HG02678 (cell line): ENCODE measurements around the gene GTF2B.
"Not testable (repeated sequence)": the region's sequence is repeated elsewhere in the genome, so short reads cannot be mapped to it uniquely, and the experiment has no call there.

ENCODE experiments used
- ATAC-seq: cut with Tn5 transposase; IDR thresholded peaks from one replicate; pipeline ENCODE4 v1.9.1; 2021; ENCODE audit warnings: mild to moderate bottlenecking, moderate library complexity; ENCODE audit not compliant: unreplicated experiment

Gene GTF2B, protein sequence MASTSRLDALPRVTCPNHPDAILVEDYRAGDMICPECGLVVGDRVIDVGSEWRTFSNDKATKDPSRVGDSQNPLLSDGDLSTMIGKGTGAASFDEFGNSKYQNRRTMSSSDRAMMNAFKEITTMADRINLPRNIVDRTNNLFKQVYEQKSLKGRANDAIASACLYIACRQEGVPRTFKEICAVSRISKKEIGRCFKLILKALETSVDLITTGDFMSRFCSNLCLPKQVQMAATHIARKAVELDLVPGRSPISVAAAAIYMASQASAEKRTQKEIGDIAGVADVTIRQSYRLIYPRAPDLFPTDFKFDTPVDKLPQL

DNA sequence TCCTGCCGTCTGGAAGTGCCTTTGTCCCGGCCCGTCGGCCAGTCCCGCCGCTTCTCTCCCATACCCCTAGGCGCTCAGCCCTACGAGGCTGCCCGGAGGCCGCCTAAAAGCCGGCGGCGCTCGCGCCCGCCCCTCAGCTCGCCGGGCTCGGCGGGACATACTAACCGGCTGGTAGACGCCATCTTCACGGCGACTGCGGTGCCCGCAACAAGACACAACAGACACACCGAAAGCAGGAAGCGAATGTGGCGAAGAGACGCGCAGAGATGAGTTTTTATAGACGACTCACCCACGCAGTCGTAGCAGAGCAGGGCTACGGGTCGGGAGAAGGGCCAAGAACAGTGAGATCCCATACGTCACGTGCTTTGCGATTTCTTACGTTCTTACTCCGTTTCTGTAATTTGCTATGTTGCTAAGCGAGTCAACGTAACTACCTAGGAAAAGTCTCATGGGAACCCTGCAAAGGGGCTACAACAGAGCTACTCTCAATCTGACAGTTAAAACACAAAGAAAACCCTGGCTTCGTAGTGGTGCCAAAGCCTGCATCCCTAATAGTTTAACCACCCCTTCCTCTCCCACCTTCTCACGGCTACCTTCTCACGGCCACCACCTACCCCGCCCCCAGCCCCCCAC, at the start of gene GTF2B:
Gene GTF2B (minus strand): TSS at position 250 of the 633 bp plus-strand sequence. CDS start 68 bp downstream, at position 182.
- ATAC-seq, result peak; percentile 92

- not testable (repeated sequence) for ATAC-seq
Measured at GRCh38 chr1:88938528-88938927, 47.2 kb upstream of the GTF2B start.

GRCh38 chr1:88936760-88937342, 45.5 kb upstream of the GTF2B start:
- no peak for ATAC-seq

GRCh38 chr1:88936223-88936523, 44.8 kb upstream of the GTF2B start:
- no peak for ATAC-seq

GRCh38 chr1:88935522-88936222, 44.3 kb upstream of the GTF2B start:
- no peak for ATAC-seq

DNA sequence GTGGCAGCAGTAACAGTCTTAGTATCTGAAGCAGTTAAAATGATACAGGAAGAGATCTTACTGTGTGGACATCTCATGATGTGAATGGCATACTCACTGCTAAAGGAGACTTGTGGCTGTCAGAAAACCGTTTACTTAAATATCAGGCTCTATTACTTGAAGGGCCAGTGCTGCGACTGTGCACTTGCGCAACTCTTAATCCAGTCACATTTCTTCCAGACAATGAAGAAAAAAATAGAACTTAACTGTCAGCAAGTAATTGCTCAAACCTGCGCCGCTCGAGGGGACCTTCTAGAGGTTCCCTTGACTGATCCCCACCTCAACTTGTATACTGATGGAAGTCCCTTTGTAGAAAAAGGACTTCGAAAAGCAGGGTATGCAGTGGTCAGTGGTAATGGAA, 38.8 kb upstream of the GTF2B start:
- ATAC-seq, result not testable (repeated sequence)

DNA sequence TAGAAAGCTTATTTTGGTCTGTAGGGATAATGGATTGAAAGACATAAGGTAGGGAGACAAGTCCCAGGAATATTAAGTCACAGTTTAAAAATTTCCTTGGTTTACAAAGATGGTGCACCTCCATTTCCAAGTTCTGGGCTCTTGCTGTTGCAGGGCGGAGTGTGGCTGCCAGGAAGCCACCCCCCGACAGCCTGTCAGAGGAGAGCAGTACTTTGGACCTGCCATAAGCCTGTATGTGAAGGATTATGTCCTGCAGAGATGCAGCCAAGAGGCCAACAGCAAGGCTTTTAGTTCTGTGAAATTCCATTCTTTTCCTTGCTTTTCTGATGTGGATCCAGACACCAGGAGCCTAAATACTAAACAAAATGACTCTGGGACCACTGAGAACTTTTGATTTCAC, 31.9 kb upstream of the GTF2B start:
- ATAC-seq, result no peak

DNA sequence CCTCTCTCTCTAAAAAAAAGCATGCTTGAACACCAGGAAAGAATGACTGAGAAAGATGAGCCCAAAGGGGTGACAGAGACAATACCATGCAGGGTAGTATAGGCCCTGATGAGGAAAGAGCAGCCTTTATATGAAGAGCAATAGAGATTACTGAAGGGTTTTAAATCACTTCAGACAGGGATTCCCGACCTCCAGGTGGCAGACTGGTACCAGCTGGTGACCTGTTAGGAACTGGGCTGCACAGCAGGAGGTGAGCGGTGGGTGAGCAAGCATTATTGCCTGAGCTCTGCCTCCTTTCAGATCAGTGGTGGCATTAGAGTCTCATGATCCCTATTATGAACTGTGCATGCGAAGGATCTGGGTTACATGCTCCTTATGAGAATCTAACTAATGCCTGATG, 30.8 kb upstream of the GTF2B start:
- ATAC-seq, result no peak

- ATAC-seq, result no peak
Measured at GRCh38 chr1:88920845-88921244, 29.5 kb upstream of the GTF2B start.

GRCh38 chr1:88917321-88918025, 26.1 kb upstream of the GTF2B start:
- ATAC-seq, result no peak

DNA sequence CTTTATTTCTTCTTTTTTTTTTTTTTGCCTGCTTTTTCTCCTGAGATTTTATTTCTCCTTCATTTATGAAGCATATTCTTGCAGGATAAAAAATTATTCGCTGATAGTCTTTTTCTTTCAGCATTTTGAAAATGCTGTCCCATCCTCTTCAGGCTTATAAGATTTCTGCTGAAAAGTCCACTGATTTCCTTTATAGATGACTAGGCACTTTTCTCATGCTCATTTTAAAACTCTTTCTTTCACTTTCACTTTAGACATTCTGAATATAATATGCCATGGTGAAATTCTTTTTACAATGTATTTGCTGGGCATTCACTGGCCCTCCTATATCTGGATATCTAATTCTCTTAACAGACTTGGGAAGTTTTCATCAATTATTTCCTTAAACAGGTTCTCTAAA, 25.5 kb upstream of the GTF2B start:
- ATAC-seq, result no peak

- ATAC-seq, result not testable (repeated sequence)
Measured at GRCh38 chr1:88911800-88912199, 20.4 kb upstream of the GTF2B start.

DNA sequence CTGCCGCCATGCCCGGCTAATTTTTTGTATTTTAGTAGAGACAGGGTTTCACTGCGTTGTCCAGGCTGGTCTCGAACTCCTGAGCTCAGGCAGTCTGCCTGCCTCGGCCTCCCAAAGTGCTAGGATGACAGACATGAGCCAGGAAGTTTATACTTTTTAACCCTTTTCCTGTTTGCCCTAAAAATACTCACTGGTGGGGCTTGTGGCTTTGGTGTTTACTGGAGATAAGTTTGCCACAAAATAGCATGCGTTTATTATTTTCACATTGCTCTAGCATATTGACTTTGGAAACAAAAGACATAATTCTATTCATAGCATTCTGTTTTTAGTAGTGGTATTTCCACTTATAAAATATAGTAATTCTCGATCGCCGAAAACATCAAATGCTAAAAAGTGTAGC, 19.8 kb upstream of the GTF2B start:
- no peak for ATAC-seq

DNA sequence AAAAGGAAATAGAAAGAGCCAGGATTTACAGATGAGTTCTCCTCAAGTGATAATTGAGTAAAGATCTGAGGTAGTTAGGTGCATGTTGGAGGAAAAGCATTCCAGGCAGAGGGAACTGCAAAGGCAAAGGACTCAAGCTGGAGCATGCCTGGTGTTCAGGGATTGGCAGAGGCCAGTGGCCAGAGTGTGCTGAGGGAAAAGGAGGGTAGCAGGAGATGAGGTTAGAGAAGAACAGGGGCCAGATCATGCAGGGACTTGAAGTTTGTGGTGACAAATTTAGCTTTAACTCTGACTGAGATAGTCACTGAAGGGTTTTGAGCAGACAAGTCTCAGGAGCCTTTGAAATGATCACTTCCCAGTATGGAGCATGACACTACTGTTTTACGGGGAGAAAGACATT, 19.0 kb upstream of the GTF2B start:
- no peak for ATAC-seq

DNA sequence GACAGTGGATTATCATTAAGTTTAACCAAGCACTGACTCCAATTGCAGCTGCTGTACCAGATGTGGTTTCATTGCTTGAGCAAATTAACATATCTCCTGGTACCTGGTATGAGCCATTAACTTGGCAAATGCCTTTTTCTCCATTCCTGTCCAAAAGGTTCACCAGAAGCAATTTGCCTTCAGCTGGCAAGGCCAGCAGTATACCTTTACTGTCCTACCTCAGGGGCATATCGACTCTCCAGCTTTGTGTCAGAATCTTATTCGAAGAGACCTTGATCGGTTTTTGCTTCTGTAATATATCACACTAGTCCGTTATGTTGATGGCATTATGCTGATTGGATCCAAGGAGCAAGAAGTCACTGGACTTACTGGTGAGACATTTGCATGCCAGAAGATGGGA, 9.5 kb upstream of the GTF2B start:
- ATAC-seq, result no peak

DNA sequence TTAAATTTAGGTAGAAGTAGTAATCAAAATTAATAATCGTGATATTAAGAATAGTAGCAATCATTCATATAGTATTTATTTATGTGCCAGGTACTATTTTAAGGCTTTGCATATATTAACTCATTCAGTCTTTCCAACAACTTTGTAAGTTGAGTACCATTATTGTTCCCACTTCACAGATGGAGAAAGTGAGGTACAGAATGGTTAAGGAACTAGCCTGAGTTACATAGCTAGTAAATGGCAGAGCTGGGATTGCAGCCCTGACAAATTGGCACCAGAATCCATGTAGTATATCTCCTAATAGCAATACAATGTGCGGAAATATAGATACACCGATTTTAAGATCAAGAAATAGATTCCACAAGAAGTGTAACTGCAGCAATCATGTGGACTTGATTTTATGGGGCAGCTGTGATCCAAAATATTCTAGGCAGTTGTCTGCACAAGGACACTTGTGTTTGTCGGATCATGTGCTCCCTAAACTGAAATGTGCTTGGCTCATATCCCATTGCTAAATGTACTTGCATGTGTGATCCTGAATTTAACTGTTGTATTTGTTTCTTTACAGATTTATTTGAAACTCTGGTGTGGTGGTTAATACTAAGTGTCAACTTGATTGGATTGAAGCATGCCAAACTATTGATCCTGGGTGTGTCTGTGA, 5.8 kb upstream of the GTF2B start:
- no peak for ATAC-seq

- no peak for ATAC-seq
Measured at GRCh38 chr1:88892357-88892877, 1.1 kb upstream of the GTF2B start.

DNA sequence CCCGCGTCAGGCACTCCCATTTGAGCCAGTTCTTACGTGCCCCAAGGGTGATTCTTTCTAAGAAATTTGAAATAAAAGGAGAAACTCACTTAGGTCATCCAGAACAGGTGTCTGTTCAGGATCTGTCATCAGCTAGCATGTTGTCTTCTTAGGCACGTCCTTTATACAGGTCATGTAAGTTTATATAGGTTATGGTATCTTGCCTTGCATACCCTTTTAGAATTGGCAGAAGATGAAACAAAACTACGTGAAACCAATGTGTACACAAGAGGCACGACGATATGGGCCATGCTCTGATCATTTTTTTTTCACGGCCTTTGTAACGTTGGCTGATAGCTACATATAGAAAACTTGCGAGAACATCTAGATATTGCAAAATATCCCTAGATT, 579 bp upstream of the GTF2B start:
- ATAC-seq, result no peak

DNA sequence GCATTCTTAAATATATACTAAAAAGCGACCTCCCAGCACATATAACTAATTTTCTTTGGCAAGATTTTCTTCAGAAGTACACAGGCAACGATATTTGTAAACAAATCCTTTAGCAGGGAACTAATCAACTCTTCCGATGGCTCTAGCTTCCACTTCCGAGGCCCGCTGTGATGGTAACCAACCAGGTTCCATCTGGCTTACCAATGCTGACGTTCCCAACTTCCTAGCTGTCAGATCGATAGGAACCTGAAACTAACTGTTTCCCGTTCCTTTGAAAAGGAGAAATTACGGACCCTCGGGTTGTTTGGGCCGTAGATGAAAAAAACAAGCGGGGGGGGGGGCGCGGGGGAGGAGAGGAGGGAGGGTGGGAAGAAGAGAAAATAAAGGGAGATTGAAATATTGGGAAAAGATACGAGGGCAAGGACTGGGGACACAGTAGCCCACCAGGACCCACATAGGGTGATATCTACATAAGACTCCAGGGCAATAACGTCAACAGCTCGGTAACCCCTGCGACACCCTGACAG, 513 bp downstream of the GTF2B start:
- peak; percentile 13 for ATAC-seq

DNA sequence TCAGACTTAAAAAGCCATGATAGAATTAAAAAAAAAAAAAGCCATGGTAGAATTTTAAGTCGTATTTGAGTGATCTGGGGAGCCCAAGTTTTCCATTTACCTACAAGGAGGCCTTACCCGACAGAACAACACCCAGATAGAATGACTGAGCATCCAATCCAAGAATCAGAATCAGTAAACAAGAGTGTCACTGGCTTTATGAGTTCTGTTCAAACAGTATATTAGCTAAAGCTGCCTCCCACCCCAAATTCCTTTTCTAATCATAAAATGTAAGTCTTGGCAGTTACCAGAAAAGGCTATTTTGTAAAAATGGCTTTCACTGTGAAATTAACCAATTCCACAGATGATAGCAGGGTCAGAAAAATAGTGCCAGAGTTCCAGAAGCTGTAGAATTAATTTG, 1.2 kb downstream of the GTF2B start:
- ATAC-seq, result no peak
